Lung (tissue), 12 donors: ENCODE data around the gene UBTD2. TPM values are rescaled to one million over a fixed set of nuclear protein-coding genes. Genes with fewer than 3 reads are reported as not detected.
"Not testable (repeated sequence)": the region's sequence is repeated elsewhere in the genome, so short reads cannot be mapped to it uniquely, and the experiment has no call there.

Experiments used
- ATAC-seq: fragments of 200-7000 bp; cut with Tn5 transposase; one replicate; pipeline ENCODE4 v1.9.1; 2020; ENCODE audit warnings: moderate number of reproducible peaks; ENCODE audit not compliant: insufficient read depth, low FRiP score
- DNase-seq, 3 donors: peaks; one replicate each; pipeline ENCODE4 v3.0.0-alpha.2; 2013 to 2017
- H3K27ac ChIP-seq, 2 donors: one replicate each; pipeline ENCODE4 v1.5.1; 2013; ENCODE audit warnings: mild to moderate bottlenecking in 2 of 2, moderate library complexity in 2 of 2, control low read depth in 1 of 2, inconsistent platforms in 1 of 2, low read depth in 1 of 2, low read length in 1 of 2
- H3K27me3 ChIP-seq, 3 donors: one replicate each; pipeline ENCODE4 v1.5.1; 2013; ENCODE audit warnings: low read length in 2 of 3; ENCODE audit not compliant: control insufficient read depth in 3 of 3, insufficient read depth in 3 of 3
- H3K36me3 ChIP-seq, 4 donors: one replicate each; pipeline ENCODE4 v1.5.1; 2013; ENCODE audit warnings: low read length in 4 of 4, mild to moderate bottlenecking in 1 of 4, moderate library complexity in 1 of 4; ENCODE audit not compliant: control insufficient read depth in 4 of 4, insufficient read depth in 4 of 4
- H3K4me1 ChIP-seq, 5 donors: one replicate each; pipeline ENCODE4 v1.5.1; 2013; ENCODE audit warnings: low read length in 5 of 5, mild to moderate bottlenecking in 2 of 5, moderate library complexity in 1 of 5; ENCODE audit not compliant: control insufficient read depth in 5 of 5, insufficient read depth in 5 of 5
- H3K4me3 ChIP-seq: one replicate; pipeline ENCODE4 v1.5.1; 2013; ENCODE audit warnings: mild to moderate bottlenecking, control low read depth, moderate library complexity
- H3K9ac ChIP-seq, 2 donors: one replicate each; pipeline ENCODE4 v1.5.1; 2013; ENCODE audit warnings: low read length in 2 of 2, control low read depth in 1 of 2; ENCODE audit not compliant: insufficient read depth in 1 of 2
- H3K9me3 ChIP-seq, 4 donors: one replicate each; pipeline ENCODE4 v1.5.1; 2013; ENCODE audit warnings: low read length in 3 of 4, mild to moderate bottlenecking in 1 of 4, moderate library complexity in 1 of 4; ENCODE audit not compliant: control insufficient read depth in 4 of 4, insufficient read depth in 3 of 4
- CTCF ChIP-seq: IDR thresholded peaks from 2 replicates; pipeline ENCODE4 v1.5.1; 2012; ENCODE audit warnings: mild to moderate bottlenecking; ENCODE audit errors: control extremely low read depth, extremely low read depth
- WGBS, 2 donors: extraction: QIAGEN DNeasy Blood & Tissue Kit; methylation state at CpG; one replicate each; pipeline ENCODE4 v1.1.7; 2013; 5-methylcytosine and 5-hydroxymethylcytosine counted together
- polyA plus RNA-seq, 2 donors: library from polyadenylated mRNA; stranded (reverse); fragments of 200-250 nt; gene quantifications; one replicate each; pipeline ENCODE4 v1.2.1, GENCODE V29; 2013
- total RNA-seq, 2 donors: library from RNA; depleted of rRNA in 1 of 2; stranded (reverse); fragments of >200 nt in 1 of 2; gene quantifications; one replicate each; pipeline ENCODE4 v1.2.1, GENCODE V29; 2014 to 2021
- donor health status: control.
- donor health status: control.
- donor health status: Bipolar disorder and iron deficiency.
- donor health status: healthy.
- donor health status: DM: yes; HTN: yes; CAD: no.

Gene UBTD2
- total and polyA plus RNA-seq, 4 donors = 8.1 to 53.5 (median 11.3) TPM

- Histone ChIP-seq H3K4me1 (no peaks in the 10 kb centered on the region), H3K36me3 (no peaks in the 10 kb centered on the region), H3K27ac (no peak overlapping the region), H3K27me3 (no peaks in the 10 kb centered on the region), H3K9me3 (no peaks in the 10 kb centered on the region), H3K9ac (no peak overlapping the region), H3K4me3 (no peak overlapping the region)
- no peak for DNase-seq
- TF ChIP-seq CTCF = no peak
- 77 to 82% methylated on average over 10 of the region's 10 CpGs for WGBS, 2 donors
- ATAC-seq = no peak
These were observed 84.1 kb downstream of the UBTD2 start for GRCh38 chr5:172199446-172199845.

- ATAC-seq, H3K36me3 ChIP-seq, DNase-seq, H3K27me3 ChIP-seq, H3K4me3 ChIP-seq, H3K9ac ChIP-seq, H3K9me3 ChIP-seq, H3K4me1 ChIP-seq, H3K27ac ChIP-seq: not testable (repeated sequence)
- 84 to 86% methylated on average over 4 of the region's 4 CpGs for WGBS, 2 donors
These were observed 85.8 kb downstream of the UBTD2 start for GRCh38 chr5:172197775-172198174.

DNA sequence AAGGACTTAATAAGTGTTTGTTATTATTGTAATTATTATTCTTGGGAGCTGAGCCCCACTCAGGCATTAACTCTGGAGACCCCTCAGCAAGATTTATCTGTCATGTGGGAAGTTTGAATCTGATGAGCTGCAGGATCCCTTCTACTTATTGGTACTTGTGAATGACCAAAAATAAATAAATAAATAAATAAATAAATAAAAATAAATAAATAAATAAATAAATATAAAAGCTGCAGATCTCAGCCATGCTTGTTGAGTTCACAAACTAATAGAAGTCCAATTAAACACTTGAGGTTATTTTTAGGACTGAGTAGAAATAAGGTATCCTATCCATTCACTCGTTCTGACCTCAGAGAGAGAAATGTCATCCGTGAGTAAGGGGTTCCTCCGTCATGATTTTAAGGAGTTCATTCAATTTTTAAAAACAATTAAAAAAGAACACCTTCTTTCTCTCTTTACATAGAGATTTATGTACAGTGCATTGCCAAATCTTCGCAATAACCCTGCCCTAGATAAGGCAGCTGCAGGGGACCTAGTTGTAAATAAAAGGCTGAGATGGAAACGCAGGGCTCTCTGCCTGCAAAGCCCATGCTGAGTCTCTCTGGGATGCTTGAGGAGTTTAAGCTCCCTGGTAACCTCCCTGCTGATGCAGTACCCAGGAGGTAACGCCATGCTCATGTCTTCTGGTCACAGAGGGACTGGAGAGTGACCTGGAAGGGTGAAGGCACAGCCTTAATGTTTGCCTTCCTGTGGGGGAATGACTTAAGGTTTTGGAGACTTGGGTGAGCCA lies 88.4 kb downstream of the UBTD2 start:
- 77 to 88% methylated on average over 6 of the region's 6 CpGs for WGBS, 2 donors
- H3K36me3 ChIP-seq = no peaks in the 10 kb centered on the region
- DNase-seq (peak in 1 of 3 donors; percentile 27), ATAC-seq (no peak)
- no peaks in the 10 kb centered on the region for H3K9me3 ChIP-seq
- H3K4me1 ChIP-seq = no peaks in the 10 kb centered on the region
- H3K27ac ChIP-seq = no peak overlapping the region
- no peaks in the 10 kb centered on the region for H3K27me3 ChIP-seq
- no peak overlapping the region for H3K9ac ChIP-seq
- TF ChIP-seq CTCF = no peak
- H3K4me3 ChIP-seq = no peak overlapping the region

DNA sequence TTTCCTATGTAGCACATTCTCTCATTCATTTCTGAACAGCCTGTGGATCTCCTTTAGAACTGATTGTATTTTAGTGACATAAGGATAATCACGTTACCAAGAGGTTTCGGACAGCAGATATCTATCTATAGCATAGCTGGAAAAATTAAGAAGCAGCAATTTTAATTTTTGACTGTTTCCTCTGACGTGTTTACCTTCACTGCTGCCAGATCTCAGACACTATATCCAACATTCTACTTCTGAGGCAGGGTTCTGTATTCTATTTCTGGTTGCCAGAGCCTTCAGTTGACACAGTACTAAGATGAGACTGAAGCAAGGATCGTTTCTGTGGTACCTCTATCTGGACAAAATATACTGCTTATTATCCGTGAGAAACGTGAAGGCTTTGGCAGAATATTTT lies 89.7 kb downstream of the UBTD2 start, which contains the start of gene EFCAB9:
Gene EFCAB9 (plus strand): TSS at position 301 of the 400 bp plus-strand sequence. CDS start 1 bp downstream, at position 302.
- TF ChIP-seq CTCF = no peak
- Histone ChIP-seq H3K4me3 (no peak within 1 kb of the TSS), H3K9ac (no peak within 1 kb of the TSS), H3K9me3 (no peaks in the 10 kb centered on the region), H3K27ac (no peak within 1 kb of the TSS), H3K4me1 (peaks cover 0 to 5% (median 0%) of the 10 kb centered on the region in 5 donors), H3K36me3 (no peaks in the 10 kb centered on the region), H3K27me3 (no peaks in the 10 kb centered on the region)
- DNase-seq (no peak), ATAC-seq (no peak)
- WGBS, 2 donors = 81 to 93% methylated on average over 6 of the region's 6 CpGs
